Measurements from ENCODE around the gene RABL6.

GRCh38 chr9:136790640-136791515, 16.9 kb upstream of the RABL6 start, which contains the start of gene TMEM141:
- TF ChIP-seq CTCF (conservative IDR thresholded peaks at IDR 0.05 in 1 of 2, IDR thresholded peaks at IDR 0.05 in 1 of 2; ENCODE audit: low read depth in 1 of 2, low read length in 2 of 2) = no peak
- TF ChIP-seq EZH2 (IDR thresholded peaks at IDR 0.05; ENCODE audit: low read length, missing control alignments) = no peak
